ENCODE measurements around the gene TAF15. TPM values are rescaled to one million over a fixed set of nuclear protein-coding genes. Genes with fewer than 3 reads are reported as not detected.

The TAF15 gene
- polyA plus RNA-seq, 1 of the 3 experiments (the other 2 are of a cell fraction): 78.0 TPM

DNA sequence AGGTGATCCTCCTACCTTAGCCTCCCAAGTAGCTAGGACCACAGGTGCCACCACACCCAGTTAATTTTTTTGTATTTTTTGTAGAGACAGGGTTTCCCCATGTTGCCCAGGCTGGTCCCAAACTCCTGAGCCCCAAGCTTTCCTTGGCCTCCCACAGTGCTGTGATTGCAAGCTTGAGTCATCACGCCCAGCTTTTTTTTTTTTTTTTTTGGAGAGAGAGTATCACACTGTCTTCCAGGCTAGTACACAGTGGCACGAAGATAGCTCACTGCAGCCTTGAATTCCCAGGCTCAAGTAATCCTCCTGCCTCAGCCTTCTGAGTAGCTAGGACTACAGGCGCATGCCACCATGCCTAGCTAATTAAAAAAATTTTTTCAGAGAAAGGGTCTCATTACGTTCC, 32.2 kb downstream of the TAF15 start:
- TF ChIP-seq TAF1 (IDR thresholded peaks at IDR 0.05; ENCODE audit: borderline replicate concordance, low read depth, low read length) (no peak), ELF1 (IDR thresholded peaks at IDR 0.05) (no peak), FOSL2 (IDR thresholded peaks at IDR 0.05; ENCODE audit: borderline replicate concordance, low read depth) (no peak), GATA2 (CRISPR knock-in tag; IDR thresholded peaks at IDR 0.05) (no peak), YY1 (IDR thresholded peaks at IDR 0.05; ENCODE audit: low read depth) (no peak), RFX5 (IDR thresholded peaks at IDR 0.05; ENCODE audit: low read length) (no peak), SMC3 (IDR thresholded peaks at IDR 0.05; ENCODE audit: low read depth, low read length) (no peak)
- TF ChIP-seq, protein P1, sequence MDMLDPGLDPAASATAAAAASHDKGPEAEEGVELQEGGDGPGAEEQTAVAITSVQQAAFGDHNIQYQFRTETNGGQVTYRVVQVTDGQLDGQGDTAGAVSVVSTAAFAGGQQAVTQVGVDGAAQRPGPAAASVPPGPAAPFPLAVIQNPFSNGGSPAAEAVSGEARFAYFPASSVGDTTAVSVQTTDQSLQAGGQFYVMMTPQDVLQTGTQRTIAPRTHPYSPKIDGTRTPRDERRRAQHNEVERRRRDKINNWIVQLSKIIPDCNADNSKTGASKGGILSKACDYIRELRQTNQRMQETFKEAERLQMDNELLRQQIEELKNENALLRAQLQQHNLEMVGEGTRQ (IDR thresholded peaks at IDR 0.05; ENCODE audit: borderline replicate concordance, low read depth, low read length): no peak
- TF ChIP-seq, protein P2, sequence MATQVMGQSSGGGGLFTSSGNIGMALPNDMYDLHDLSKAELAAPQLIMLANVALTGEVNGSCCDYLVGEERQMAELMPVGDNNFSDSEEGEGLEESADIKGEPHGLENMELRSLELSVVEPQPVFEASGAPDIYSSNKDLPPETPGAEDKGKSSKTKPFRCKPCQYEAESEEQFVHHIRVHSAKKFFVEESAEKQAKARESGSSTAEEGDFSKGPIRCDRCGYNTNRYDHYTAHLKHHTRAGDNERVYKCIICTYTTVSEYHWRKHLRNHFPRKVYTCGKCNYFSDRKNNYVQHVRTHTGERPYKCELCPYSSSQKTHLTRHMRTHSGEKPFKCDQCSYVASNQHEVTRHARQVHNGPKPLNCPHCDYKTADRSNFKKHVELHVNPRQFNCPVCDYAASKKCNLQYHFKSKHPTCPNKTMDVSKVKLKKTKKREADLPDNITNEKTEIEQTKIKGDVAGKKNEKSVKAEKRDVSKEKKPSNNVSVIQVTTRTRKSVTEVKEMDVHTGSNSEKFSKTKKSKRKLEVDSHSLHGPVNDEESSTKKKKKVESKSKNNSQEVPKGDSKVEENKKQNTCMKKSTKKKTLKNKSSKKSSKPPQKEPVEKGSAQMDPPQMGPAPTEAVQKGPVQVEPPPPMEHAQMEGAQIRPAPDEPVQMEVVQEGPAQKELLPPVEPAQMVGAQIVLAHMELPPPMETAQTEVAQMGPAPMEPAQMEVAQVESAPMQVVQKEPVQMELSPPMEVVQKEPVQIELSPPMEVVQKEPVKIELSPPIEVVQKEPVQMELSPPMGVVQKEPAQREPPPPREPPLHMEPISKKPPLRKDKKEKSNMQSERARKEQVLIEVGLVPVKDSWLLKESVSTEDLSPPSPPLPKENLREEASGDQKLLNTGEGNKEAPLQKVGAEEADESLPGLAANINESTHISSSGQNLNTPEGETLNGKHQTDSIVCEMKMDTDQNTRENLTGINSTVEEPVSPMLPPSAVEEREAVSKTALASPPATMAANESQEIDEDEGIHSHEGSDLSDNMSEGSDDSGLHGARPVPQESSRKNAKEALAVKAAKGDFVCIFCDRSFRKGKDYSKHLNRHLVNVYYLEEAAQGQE (IDR thresholded peaks at IDR 0.05; ENCODE audit: low read depth, low read length): no peak
- Histone ChIP-seq H3K27ac (ENCODE audit: low read depth in 2 of 2, low read length in 1 of 2) (no peak overlapping the region), H3K79me2 (ENCODE audit: insufficient read depth) (no peaks in the 10 kb centered on the region), H3F3A (replicated peaks; ENCODE audit: insufficient read depth) (peaks cover 22% of the 10 kb centered on the region), H3K4me2 (no peak overlapping the region), H3K36me3 (replicated peaks in 1 of 2; ENCODE audit: control insufficient read depth in 1 of 2, insufficient read depth in 2 of 2, low read length in 1 of 2) (peaks cover 59 to 85% of the 10 kb centered on the region in 2 experiments), H4K20me1 (ENCODE audit: insufficient read depth) (no peaks in the 10 kb centered on the region; the same call in none of the 2 replicates), H3K27me3 (ENCODE audit: insufficient read depth) (no peaks in the 10 kb centered on the region), H3K9me2 (no peaks in the 10 kb centered on the region), H3K4me1 (ENCODE audit: control insufficient read depth in 1 of 2, insufficient read depth in 2 of 2, low read depth in 1 of 2, low read length in 1 of 2) (no peaks in the 10 kb centered on the region), H3K9ac (no peak overlapping the region), H2AFZ (ENCODE audit: low read depth) (no peak overlapping the region), H3K4me3 (ENCODE audit: low read depth in 2 of 2, low read length in 1 of 2) (no peak overlapping the region), H3K9me3 (no peaks in the 10 kb centered on the region)
- no peak for DNase-seq
- WGBS (ENCODE audit: low lambda C conversion rate): 94% methylated on average over 4 of the region's 4 CpGs
- ChIA-PET POLR2A (interaction anchor here (0.6 to 0.7 kb wide), 2 partner anchors 32 to 96 kb away, joined by 3 to 4 read pairs; partner anchors contain the start of gene TAF15), CTCF (interaction anchor here (0.6 to 2.1 kb wide), 6 partner anchors 8 to 528 kb away, joined by 3 to 11 read pairs (median 4); partner anchors contain the start of gene TAF15)

DNA sequence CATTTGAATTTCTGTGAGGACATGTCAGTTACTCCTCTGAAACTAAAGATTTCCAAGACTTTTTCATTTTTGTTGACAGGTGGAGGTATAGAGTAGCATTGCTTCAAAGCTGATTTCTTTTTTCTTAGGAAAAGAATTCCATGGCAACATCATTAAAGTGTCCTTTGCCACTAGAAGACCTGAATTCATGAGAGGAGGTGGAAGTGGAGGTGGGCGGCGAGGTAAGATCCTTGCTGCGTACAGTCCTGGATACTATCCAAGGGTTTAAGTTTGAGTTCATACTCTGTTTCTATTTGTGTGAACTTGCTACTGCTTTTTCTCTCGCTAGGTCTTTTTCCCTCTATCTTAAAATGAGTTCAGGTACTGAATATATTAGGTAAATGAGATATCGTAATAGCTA, 33.0 kb downstream of the TAF15 start:
- TF ChIP-seq, protein P3, sequence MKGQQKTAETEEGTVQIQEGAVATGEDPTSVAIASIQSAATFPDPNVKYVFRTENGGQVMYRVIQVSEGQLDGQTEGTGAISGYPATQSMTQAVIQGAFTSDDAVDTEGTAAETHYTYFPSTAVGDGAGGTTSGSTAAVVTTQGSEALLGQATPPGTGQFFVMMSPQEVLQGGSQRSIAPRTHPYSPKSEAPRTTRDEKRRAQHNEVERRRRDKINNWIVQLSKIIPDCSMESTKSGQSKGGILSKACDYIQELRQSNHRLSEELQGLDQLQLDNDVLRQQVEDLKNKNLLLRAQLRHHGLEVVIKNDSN (IDR thresholded peaks at IDR 0.05; ENCODE audit: borderline replicate concordance, low read depth): no peak
- TF ChIP-seq ELF1 (IDR thresholded peaks at IDR 0.05) (no peak), GABPA (IDR thresholded peaks at IDR 0.05; ENCODE audit: low read depth) (no peak), RFX5 (IDR thresholded peaks at IDR 0.05; ENCODE audit: low read length) (no peak), RXRA (IDR thresholded peaks at IDR 0.05; ENCODE audit: borderline replicate concordance, low read depth) (no peak), CHD2 (IDR thresholded peaks at IDR 0.05; ENCODE audit: low read length, partially characterized antibody) (no peak), TEAD4 (IDR thresholded peaks at IDR 0.05; ENCODE audit: borderline replicate concordance, insufficient read depth) (no peak), TAF1 (IDR thresholded peaks at IDR 0.05; ENCODE audit: borderline replicate concordance, low read depth, low read length) (no peak), NFIC (IDR thresholded peaks at IDR 0.05; ENCODE audit: borderline replicate concordance) (no peak), YY1 (IDR thresholded peaks at IDR 0.05; ENCODE audit: low read depth) (no peak)
- TF ChIP-seq, protein P4, sequence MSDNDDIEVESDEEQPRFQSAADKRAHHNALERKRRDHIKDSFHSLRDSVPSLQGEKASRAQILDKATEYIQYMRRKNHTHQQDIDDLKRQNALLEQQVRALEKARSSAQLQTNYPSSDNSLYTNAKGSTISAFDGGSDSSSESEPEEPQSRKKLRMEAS (IDR thresholded peaks at IDR 0.05; ENCODE audit: low read depth): no peak
- TF ChIP-seq, protein P2 (IDR thresholded peaks at IDR 0.05; ENCODE audit: low read depth, low read length): no peak
- CTCF ChIA-PET: interaction anchor here (1.1 to 1.4 kb wide), 3 partner anchors 22 to 79 kb away, joined by 3 to 6 read pairs (median 4); partner anchors contain the start of gene TAF15
- H2AFZ ChIP-seq (ENCODE audit: low read depth): no peak overlapping the region
- DNase-seq: no peak
- 94% methylated on average over 5 of the region's 5 CpGs for WGBS (ENCODE audit: low lambda C conversion rate)
- no peaks in the 10 kb centered on the region for H3K9me3 ChIP-seq
- H3K9ac ChIP-seq: no peak overlapping the region
- peaks cover 25% of the 10 kb centered on the region for H3F3A ChIP-seq (replicated peaks; ENCODE audit: insufficient read depth)
- H3K79me2 ChIP-seq (ENCODE audit: insufficient read depth): no peaks in the 10 kb centered on the region
- H4K20me1 ChIP-seq (ENCODE audit: insufficient read depth): no peaks in the 10 kb centered on the region; the same call in none of the 2 replicates
- POLR2A ChIA-PET: interaction anchor here (1.3 kb wide), 1 partner anchor 33 kb away, joined by 5 read pairs; the partner anchor contains the start of gene TAF15
- H3K4me3 ChIP-seq (ENCODE audit: low read depth in 2 of 2, low read length in 1 of 2): no peak overlapping the region
- no peaks in the 10 kb centered on the region for H3K4me1 ChIP-seq (ENCODE audit: control insufficient read depth in 1 of 2, insufficient read depth in 2 of 2, low read depth in 1 of 2, low read length in 1 of 2)
- H3K27me3 ChIP-seq (ENCODE audit: insufficient read depth): no peaks in the 10 kb centered on the region
- H3K27ac ChIP-seq (ENCODE audit: low read depth in 2 of 2, low read length in 1 of 2): no peak overlapping the region
- H3K36me3 ChIP-seq (replicated peaks in 1 of 2; ENCODE audit: control insufficient read depth in 1 of 2, insufficient read depth in 2 of 2, low read length in 1 of 2): peaks cover 63 to 78% of the 10 kb centered on the region in 2 experiments
- H3K4me2 ChIP-seq: no peak overlapping the region
- no peaks in the 10 kb centered on the region for H3K9me2 ChIP-seq
